Urothelium cell line (cell line): ENCODE measurements around the gene RBM42.
"Not testable (repeated sequence)": the region's sequence is repeated elsewhere in the genome, so short reads cannot be mapped to it uniquely, and the experiment has no call there.

Experiments used
- DNase-seq: peaks from one replicate; pipeline ENCODE4 v3.0.0; 2011; ENCODE audit warnings: low spot score, mixed read lengths
- FAIRE-seq: peaks from 2 replicates; lab custom pipeline; 2011; peaks lifted over from hg19 to GRCh38; lab: Jason Lieb, UNC

Gene RBM42

DNA sequence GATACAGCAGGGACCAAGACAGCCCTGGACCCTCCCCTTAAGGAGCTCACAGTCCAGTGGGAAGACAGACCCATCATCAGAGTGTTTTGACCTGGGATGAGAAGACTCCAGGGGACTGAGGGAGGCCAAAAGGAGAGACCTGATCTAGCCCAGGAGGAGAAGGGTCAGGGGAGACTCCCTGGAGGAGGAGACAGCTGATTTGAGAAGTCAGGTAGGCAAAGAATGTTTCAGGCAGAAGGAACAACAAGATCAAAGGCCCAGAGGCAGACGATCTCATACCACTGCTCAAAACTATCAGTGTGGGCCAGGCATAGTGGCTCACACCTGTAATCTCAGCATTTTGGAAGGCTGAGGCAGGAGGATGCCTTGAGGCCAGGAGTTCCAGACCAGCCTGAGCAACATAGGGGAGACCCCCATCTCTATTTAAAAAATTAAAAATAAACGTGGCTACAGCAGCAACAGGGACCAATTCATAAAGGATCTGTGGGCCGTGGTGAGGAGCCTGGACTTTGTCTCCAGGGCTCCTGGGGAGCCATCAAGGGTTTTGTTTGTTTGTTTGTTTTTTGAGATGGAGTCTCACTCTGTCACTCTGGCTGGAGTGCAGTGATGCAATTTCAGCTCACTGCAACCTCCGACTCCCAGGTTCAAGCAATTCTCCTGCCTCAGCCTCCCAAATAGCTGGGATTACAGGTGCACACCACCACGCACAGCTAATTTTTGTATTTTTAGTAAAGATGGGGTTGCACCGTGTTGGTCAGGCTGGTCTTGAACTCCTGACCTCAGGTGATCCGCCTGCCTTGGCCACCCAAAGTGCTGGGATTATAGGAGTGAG, 17.1 kb downstream of the RBM42 start:
- DNase-seq (no peak), FAIRE-seq (no peak)

DNA sequence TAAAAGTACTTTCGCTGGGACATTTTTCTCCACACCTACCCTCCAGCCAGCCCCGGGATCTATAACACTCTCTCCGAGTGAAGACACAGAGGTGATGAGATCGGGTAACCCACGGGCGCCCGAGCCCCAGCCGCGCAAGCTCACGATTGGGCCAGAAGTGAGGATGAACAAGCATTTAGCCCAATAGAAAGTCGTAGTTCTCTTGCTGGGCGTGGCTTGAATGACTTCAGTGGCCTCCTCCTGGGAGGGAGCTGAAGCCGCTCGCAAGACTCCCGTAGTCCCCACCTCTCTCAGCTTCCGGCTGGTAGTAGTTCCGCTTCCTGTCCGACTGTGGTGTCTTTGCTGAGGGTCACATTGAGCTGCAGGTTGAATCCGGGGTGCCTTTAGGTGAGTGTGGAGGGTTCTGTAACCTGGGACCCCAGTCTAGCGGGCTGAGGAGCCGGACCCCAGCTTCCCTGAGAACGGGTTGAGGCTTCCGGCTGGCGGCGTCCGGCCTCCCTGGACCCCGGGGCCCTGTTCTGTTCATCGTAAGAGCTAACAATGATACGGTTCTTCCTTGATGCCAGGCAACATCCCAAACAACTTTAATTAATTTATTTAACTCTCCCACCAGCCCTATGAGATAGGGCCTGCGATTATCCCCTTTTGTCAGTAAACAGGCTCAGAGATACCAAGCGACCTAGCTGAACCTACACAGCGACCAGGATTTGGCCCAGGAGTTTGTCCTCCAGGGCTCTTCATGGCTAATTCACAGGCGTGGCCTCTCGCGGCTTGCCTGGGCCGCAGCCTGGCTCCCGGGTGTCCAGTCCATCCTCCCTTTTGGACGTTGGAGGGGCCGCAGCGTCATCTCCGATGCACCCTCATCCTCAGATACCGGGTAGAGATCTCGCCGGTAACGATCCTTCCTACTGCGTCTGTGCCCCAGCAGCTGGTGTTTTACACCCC, 19.5 kb downstream of the RBM42 start, which contains the start of gene COX6B1:
TSS of gene COX6B1 (plus strand) at position 307 of the 945 bp plus-strand sequence. CDS start 2,921 bp downstream, outside the sequence.
- peak; percentile 97 for DNase-seq
- no peak for FAIRE-seq

DNA sequence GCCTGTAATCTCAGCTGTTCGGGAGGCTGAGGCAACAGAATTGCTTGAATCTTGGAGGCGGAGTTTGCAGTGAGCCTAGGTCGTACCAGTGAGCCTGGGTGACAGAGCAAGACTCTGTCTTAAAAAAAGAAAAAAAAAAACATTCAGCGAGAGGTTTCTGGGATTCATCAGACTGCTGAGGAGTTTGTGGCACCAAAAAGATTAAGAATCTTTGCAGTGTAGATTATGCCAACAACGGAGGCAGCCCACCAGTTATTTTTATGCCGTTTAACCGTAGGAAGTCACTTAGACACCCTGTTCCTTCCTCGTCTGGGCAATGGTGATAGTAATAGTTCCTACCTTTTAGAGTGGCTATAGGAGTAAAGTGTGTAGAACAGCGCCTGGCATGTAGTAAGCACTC, 21.7 kb downstream of the RBM42 start:
- DNase-seq (no peak), FAIRE-seq (no peak)

DNA sequence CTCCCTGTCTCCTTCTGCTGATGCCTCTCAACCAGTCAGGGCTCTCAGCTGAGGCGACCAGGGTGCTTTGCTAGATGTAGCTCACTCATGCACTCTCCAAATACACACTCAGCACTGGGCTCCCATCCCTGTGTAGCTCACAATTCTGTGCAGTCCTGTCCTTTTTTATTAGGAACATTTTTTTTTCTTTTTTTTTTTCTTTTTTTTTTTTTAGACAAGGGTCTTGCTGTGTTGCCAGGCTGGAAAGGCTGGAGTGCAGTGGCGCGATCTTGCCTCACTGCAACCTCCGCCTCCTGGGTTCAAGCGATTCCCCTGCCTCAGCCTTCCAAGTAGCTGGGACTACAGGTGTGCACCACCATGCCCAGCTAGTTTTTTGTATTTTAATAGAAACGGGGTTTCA, 26.0 kb downstream of the RBM42 start:
- FAIRE-seq, DNase-seq: not testable (repeated sequence)

DNA sequence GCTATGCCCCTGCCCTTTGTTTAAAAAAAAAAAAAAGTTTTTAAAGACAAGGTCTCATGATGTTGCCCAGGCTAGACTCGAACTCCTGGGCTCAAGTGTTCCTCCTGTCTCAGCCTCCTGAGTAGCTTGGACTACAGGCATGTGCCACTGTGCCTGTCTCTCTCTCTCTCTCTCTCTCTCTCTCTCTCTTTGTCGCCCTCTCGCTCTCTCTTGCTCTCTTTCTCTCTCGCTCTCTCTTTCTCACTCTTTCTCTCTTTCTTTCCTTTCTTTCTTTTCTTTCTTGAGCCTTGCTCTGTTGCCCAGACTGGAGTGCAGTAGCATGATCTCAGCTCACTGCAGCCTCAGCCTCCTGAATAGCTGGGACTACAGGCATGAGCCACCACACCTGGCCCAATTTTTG, 26.8 kb downstream of the RBM42 start:
- DNase-seq (no peak), FAIRE-seq (no peak)

DNA sequence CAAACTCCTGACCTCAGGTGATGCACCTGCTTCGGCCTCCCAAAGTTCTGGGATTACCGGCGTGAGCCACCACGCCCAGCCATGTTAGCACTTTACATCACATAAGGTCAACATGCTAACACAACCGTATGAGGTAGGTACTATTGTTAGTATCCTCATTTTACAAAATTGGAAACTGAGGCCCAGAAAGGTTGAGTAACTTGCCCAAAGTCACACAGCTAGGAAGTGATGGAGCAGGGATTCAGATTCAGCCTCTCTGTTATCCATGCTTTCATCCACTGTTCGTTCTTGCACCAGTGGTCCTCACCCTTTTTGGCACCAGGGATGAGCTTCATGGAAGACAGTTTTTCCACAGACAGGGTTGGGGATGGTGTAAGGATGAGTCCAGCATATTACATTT, 27.9 kb downstream of the RBM42 start:
- DNase-seq (no peak), FAIRE-seq (no peak)

DNA sequence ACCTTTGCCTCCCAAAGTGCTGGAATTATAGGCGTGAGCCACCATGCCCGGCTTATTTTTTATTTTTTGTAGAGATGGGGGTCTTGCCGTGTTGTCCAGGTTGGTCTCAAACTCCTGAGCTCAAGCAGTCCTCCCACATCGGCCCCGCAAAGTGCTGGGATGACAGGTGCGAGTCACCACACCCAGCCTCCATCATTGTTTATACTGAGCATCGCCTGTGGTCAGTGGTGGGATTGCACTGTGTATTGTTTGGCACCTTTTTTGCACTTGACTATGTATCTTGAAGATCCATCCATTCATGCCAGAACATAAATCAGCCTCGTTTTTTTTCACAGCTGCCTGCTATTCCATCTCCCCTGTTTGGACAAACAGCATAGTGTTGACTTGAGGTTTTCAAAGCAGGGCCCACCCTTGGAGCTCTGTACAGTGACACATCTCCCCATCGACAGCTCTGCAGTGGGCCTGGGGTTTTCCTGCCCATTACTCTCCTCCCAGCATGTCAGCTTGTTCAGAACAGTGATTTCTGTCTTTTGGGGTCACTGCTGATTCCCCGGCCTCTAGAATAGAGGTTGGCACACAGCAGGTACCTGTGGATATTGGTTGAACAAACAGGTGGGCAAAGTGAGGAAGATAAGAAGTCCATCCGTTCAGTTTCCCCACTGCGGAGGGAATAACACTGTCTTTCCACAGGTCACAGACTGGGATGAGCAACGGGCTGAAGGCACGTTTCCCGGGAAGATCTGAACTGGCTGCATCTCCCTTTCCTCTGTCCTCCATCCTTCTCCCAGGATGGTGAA, 29.3 kb downstream of the RBM42 start:
- FAIRE-seq (no peak), DNase-seq (no peak)

DNA sequence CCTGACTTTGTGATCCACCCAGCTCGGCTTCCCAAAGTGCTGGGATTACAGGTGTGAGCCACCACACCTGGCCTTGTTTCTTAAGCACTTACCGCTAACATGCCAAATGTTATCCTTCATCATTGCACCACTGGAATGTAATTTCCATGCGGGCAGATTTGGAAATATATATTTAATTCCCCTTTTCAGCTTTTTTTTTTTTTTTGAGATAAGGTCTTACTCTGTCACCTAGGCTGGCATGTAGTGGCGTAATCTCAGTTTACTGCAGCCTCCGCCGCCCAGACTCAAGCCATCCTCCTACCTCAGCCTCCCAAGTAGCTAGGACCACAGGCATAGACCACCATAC, 33.1 kb downstream of the RBM42 start:
- FAIRE-seq = no peak
- DNase-seq = no peak

DNA sequence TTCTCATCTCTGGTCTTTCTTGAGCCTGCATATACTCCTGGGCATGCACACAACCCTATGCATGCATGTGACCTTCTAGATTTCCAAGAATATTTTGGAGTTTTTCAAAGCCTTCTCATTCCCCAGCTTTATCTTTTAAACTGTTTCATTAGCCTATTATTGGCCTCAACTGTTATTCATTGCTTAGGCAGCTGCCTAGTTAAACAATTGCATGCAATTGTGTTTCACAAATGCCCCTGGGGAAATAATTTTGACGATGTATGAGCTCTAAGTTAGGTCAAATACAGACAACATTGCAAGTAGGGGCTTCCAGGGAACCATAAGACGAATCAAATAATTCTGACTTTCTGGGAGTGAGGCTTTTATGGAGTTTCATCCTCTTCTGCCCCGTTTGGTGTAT, 35.1 kb downstream of the RBM42 start:
- DNase-seq (no peak), FAIRE-seq (no peak)

DNA sequence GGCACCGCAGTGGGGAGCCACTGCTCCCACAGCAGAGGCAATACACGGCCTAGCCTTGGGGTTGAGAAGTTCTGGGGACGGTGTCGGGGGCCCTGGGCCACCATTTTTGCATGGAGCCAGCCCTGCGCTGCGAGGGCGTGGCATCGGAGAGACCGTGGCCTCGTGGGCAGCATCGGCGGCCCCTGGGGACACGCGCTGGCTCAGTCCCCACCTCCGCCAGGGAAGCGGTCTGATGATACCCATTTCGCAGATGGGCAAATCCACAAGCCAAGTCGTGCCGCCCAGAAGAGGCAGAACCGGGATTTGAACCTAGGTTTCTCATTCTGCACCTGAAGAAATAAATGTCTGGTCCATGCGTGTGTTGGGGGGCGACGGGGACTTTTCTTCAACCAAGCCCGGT, 36.3 kb downstream of the RBM42 start:
- FAIRE-seq (no peak), DNase-seq (no peak)

DNA sequence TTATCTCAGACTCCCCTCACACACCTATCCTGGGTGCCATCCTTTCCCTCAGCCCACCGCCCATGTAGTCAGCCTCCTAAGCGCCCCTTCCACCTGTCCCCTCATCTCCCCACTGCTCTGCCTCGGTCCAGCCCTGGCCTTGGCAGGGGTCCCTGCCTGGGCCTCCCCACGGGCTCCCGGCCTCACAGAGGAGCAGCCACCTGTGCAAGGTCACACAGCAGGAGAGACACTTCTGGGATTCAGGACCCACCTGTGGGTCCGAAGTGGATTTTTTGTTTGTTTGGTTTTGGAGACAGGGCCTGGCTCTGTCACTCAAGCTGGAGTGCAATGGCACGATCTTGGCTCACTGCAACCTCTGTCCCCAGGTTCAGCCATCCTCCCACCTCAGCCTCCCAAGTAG, 36.8 kb downstream of the RBM42 start:
- FAIRE-seq (no peak), DNase-seq (no peak)

DNA sequence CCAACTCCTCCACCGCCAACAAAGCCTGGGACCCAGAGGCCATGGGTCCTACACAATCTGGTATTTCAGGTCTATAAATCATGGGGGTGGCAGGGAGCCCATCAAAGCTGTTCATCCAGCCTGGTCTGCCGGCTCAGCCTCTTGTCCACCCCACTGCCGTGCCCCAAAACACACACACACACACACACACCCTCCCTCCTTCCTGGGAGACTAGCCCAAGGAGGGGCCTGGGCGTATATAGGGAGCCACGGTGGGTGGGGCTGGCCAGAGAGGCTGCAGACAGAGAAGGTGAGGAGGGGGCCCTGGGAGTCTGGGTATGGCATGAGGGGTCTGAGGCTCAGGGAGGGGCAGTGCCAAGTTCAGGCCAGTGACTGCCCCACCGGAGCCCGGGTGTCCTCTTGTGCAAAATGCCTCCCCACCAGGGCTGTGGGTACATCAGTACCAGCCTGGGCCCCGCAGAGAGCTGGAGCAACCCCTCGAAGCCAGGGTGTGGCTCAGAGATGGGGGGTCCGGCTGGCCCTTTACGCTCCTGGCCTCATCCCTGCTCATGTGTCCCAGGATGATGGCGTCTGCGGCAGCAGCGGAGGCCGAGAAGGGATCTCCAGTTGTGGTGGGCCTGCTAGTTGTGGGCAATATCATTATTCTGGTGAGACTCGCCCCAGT, 37.5 kb downstream of the RBM42 start, which contains the start of gene UPK1A:
TSS of gene UPK1A (plus strand) at position 267 of the 663 bp plus-strand sequence. CDS start at position 563, 296 bp downstream.
- DNase-seq = no peak
- no peak for FAIRE-seq

DNA sequence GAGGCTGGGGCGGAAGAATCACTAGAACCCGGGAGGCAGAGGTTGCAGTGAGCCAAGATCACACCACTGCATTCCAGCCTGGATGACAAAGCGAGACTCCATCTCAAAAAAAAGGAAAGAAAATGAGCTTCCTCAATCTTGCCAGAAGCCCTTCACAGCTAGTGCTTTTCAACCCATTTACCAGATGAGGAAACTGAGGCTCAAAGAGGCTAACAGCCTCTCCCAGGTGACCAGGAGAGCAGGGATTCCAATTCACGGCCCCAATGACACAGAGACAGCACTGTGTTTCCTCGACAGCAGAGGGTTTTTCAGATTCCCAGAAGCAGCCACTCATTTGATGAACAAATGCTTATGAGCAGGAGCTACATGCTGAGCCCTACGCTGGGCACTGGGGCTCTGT, 40.7 kb downstream of the RBM42 start:
- FAIRE-seq (no peak), DNase-seq (no peak)

DNA sequence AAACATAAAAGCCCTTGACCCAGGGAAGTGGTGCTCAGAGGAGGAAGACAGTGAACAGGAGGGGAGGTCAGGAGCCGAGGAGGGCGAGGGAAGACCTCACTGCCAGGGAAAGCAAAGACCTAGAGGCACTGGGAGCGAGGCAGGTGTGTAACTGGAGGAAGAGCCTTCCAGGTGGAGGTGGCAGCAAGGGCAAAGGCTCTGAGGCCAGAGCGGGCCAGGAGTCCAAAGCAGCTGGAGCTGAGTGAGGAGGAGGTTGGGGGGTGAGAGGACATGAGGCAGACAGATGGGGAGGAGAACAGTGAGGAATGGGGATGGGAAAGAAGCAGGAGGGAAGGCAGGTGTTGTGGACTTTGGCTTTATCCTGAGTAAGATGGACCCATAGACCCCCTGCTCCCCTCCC, 41.1 kb downstream of the RBM42 start:
- FAIRE-seq (no peak), DNase-seq (no peak)

DNA sequence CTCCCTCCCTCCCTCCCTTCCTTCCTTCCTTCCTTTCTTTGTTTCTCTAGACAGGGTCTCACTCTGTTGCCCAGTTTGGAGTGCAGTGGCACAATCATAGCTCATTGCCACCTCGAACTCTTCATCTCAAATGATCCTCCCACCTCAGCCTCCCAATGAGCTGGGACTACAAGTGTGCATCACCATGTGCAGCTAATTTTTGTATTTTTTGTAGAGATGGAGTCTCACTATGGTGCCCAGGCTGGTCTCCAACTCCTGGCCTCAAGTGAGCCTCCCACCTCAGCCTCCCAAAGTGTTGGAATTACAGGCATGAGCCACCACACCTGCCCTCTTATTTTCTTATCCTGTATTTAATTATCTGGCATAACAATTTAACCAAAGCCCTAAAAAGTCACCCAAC, 41.9 kb downstream of the RBM42 start:
- FAIRE-seq (no peak), DNase-seq (no peak)

DNA sequence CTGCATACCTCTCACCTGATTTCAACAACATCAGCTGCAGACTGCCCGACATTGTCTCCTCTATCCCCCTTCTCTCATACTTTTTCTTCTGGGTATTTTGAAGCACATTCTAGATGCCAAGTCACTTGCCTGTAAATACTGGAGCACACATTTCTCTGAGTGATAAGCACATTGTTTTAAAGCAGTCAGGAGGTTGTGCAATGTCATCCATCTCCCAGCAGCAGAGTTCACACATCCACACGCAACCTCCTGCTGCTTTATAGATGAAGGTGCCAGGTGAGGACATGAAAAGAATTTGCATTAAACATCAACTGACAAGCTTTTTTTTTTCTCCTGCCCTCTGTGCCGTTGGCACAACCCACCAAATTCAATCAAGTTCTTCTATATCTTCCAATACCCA, 43.0 kb downstream of the RBM42 start:
- FAIRE-seq = no peak
- DNase-seq = no peak

DNA sequence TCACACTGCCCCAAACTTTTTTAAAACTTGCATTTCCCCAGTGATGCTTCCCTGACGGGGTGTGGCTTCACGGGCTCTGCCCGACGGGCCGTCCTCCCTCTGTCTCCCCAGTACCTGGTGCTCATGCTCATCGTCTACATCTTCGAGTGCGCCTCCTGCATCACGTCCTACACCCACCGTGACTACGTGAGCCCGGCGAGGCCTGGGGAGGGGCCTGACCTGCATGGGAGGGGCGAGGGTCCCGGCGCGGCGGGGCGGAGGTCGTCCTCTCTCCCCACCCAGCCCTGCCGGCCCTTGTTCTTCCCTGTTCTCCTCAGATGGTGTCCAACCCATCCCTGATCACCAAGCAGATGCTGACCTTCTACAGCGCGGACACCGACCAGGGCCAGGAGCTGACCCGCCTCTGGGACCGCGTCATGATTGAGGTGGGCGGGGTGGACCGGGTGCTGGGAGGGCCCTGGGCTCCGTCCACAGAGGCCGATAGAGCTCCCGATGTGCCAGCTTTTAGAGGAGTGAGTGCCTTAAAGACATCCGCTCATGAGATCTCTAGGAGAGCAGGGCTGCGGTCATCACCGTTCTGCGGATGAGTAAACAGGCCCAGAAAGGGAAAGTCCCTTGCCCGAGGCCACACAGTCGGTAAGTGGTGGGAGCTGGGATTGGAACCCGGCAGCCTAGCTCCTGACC, 44.4 kb downstream of the RBM42 start:
- peak; percentile 61 for FAIRE-seq
- peak; percentile 86 for DNase-seq

DNA sequence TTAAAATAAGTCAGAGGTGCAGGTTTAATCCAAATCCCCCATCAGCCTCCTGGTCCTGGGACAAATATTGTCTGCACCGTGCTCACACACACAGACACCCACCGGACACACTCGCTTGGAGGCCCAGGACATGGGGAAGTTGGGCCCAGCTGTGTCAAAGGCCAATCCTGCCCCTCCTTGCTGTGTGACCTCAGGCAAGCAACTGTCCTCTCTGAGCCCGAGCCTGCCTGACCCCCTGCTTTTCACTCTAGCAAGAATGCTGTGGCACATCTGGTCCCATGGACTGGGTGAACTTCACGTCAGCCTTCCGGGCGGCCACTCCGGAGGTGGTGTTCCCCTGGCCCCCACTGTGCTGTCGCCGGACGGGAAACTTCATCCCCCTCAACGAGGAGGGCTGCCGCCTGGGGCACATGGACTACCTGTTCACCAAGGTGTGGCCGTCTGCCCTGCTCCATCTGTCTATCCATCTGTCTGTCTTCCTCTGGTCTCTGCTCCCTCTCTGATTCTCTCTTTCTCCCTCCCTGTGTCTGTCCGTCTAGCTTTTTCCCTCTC, 46.8 kb downstream of the RBM42 start:
- FAIRE-seq = no peak

More for the DNA sequence above, 46.8 kb downstream of the RBM42 start:
- no peak for DNase-seq
